ENCODE results near the gene RPS19. TPM values are rescaled to one million over a fixed set of nuclear protein-coding genes. Genes with fewer than 3 reads are reported as not detected.
A peak's percentile ranks its signal among the peaks of the same experiment; 100 is the strongest.

Gene RPS19
- total RNA-seq: 1,000 to 10,000 TPM in 5 of 6 donors, 100 to 1,000 TPM in 1; 939 to 1,697 (median 1,289) TPM
- 1,000 to 10,000 TPM; 1,099 to 2,267 TPM for polyA plus RNA-seq

DNA sequence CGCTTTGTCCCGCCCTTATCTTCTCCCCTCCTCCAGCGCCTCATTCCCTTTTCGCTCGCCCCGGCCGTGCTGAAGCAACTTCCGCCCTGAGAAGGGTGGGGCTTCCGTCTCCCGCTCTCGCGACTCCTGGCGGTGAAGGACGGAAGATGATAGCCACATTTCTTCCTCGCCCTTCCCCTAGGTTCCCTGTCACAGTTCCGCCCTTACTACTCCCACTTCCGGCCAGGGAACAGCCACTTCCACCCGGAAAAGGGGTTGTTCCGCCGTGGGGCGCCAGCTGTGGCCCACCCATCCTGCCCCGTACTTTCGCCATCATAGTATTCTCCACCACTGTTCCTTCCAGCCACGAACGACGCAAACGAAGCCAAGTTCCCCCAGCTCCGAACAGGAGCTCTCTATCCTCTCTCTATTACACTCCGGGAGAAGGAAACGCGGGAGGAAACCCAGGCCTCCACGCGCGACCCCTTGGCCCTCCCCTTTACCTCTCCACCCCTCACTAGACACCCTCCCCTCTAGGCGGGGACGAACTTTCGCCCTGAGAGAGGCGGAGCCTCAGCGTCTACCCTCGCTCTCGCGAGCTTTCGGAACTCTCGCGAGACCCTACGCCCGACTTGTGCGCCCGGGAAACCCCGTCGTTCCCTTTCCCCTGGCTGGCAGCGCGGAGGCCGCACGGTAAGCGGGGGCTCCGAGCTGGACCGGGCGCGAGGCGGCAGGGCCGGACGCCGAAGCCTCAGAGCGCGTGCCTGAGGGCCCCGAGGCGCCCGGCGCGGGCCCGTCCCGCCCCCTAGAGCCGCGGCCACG lies at the start of gene RPS19:
Gene RPS19 (plus strand): TSS at position 638 of the 801 bp plus-strand sequence. CDS start 520 bp downstream, outside the sequence.
- peaks cover 20 to 33% (median 22%) of the 10 kb centered on the region in 3 donors for H3K4me1 ChIP-seq
- DNase-seq: peak; percentile 97 to 100 (median 99)
- peak within 1 kb of the TSS; percentile 90 to 98 (median 94) for H3K27ac ChIP-seq
- H3K9me3 ChIP-seq: no peaks in the 10 kb centered on the region
- intact Hi-C loops (cut with DNase I): no loop called here
- no peaks in the 10 kb centered on the region for H3K27me3 ChIP-seq
- H3K36me3 ChIP-seq: peaks cover 0 to 24% (median 13%) of the 10 kb centered on the region in 3 donors
- WGBS, 2 donors: 0% methylated on average over 73 to 76 of the region's 76 CpGs
- peak; percentile 90 to 95 (median 90) for ATAC-seq
- FAIRE-seq: peak; percentile 89
- H3K4me3 ChIP-seq: peak within 1 kb of the TSS; percentile 73 to 96 (median 90)
- TF ChIP-seq, protein P1, sequence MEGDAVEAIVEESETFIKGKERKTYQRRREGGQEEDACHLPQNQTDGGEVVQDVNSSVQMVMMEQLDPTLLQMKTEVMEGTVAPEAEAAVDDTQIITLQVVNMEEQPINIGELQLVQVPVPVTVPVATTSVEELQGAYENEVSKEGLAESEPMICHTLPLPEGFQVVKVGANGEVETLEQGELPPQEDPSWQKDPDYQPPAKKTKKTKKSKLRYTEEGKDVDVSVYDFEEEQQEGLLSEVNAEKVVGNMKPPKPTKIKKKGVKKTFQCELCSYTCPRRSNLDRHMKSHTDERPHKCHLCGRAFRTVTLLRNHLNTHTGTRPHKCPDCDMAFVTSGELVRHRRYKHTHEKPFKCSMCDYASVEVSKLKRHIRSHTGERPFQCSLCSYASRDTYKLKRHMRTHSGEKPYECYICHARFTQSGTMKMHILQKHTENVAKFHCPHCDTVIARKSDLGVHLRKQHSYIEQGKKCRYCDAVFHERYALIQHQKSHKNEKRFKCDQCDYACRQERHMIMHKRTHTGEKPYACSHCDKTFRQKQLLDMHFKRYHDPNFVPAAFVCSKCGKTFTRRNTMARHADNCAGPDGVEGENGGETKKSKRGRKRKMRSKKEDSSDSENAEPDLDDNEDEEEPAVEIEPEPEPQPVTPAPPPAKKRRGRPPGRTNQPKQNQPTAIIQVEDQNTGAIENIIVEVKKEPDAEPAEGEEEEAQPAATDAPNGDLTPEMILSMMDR (IDR thresholded peaks at IDR 0.05): peak; percentile 48 to 67 (median 54)

DNA sequence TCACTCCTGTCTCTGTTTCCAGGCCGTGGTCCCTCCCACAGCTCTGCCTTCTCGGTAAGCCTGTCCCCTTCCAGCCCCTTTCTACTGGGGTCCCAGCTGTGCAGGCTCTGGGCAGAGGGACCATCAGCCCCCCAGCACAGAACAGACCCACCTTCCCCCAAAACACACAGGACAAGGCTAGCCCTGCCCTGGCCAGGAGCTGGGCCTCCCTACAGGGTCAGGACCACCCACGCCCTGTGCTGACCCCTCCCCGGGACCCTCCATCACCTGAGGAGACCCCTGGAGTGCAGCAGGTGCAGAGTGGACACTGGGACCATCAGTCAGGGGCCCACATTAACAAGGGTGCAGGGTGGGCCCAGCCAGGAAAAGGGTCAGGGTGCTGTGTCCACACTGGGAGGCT lies 49.8 kb upstream of the RPS19 start:
- H3K27me3 ChIP-seq: no peaks in the 10 kb centered on the region
- no peak overlapping the region for H3K27ac ChIP-seq
- H3K4me1 ChIP-seq: no peaks in the 10 kb centered on the region
- H3K9me3 ChIP-seq: no peaks in the 10 kb centered on the region
- 35 to 63% methylated on average over 4 of the region's 4 CpGs for WGBS, 2 donors
- no peak for FAIRE-seq
- TF ChIP-seq, protein P1 (IDR thresholded peaks at IDR 0.05): no peak
- no peak for DNase-seq
- H3K36me3 ChIP-seq: no peaks in the 10 kb centered on the region
- ATAC-seq: no peak
- intact Hi-C loops (cut with DNase I): no loop called here
- no peak overlapping the region for H3K4me3 ChIP-seq

DNA sequence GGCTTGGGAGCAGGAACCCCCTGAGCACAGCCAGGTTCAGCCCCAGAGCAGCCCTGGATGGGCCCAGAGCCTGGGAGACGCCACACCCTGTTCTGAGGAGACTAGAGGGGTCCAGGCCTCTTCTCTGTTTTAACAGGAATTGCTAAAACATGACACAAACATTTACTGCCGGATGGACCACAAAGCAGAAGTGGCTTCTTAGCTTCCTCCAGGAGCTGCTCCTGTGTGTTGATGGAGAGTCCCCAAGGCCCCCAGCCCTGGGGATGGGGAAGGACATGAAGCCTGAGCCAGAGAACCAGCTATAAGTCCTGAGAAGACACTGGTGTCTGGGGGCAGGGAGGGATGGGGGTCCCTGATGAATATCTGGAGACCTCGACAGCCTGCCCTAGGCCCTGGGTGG lies 49.0 kb upstream of the RPS19 start:
- DNase-seq: peak in 1 of 6 donors; percentile 49
- no peak for FAIRE-seq
- Histone ChIP-seq H3K36me3 (no peaks in the 10 kb centered on the region), H3K27ac (peak overlapping the region in 1 of 4 donors; percentile 4), H3K4me1 (no peaks in the 10 kb centered on the region), H3K9me3 (no peaks in the 10 kb centered on the region), H3K4me3 (no peak overlapping the region), H3K27me3 (no peaks in the 10 kb centered on the region)
- intact Hi-C loops (cut with DNase I): no loop called here
- TF ChIP-seq, protein P1 (IDR thresholded peaks at IDR 0.05): no peak
- peak in 2 of 4 donors; percentile 58 to 76 for ATAC-seq
- 54 to 61% methylated on average over 3 of the region's 3 CpGs for WGBS, 2 donors

DNA sequence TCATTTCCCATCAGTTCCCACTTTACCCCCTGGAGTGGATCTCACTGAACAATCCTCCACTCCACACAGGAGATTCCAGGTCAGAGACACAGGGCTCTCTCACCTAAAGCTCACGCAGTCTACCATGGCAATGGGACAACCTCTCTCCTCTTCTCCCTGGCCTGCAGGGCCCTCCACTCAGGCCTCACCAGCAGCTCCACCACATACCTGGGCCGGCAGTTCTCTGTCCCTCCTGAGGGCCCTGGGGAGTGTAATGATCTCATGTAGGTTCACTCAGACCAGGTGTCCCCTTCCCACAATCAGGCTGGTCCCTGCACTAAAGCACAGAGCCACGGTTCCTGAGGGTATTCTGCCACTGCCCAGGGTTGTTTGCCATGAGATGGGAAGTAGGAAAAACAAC lies 48.1 kb upstream of the RPS19 start:
- H3K4me1 ChIP-seq: peaks cover 0 to 4% (median 0%) of the 10 kb centered on the region in 3 donors
- TF ChIP-seq, protein P1 (IDR thresholded peaks at IDR 0.05): no peak
- FAIRE-seq: no peak
- 49 to 59% methylated on average over 3 of the region's 3 CpGs for WGBS, 2 donors
- H3K4me3 ChIP-seq: no peak overlapping the region
- no peak overlapping the region for H3K27ac ChIP-seq
- no peaks in the 10 kb centered on the region for H3K9me3 ChIP-seq
- DNase-seq: no peak
- intact Hi-C loops (cut with DNase I): no loop called here
- no peak for ATAC-seq
- no peaks in the 10 kb centered on the region for H3K27me3 ChIP-seq
- no peaks in the 10 kb centered on the region for H3K36me3 ChIP-seq

DNA sequence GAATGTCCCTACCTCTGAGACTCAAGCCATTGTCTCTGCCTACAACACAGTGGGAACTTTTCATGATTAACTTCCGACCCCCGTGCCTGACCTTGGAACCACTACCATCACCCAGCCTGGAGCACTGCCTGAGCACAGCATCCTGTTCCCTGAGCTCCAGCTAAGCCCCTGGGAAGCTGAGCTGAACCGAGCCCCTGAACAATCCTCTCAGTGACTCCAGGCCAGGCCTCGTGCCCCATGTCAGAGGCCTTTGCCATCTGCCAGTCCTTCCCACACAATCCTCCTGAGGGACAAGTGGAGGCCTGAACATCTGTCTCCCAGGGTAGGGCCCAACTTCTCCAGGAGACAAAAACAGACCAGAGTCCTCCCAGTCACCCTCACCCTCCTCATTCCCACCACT lies 46.1 kb upstream of the RPS19 start:
- no peak for DNase-seq
- H3K27ac ChIP-seq: no peak overlapping the region
- no peaks in the 10 kb centered on the region for H3K36me3 ChIP-seq
- 47 to 52% methylated on average over 4 of the region's 4 CpGs for WGBS, 2 donors
- no peaks in the 10 kb centered on the region for H3K9me3 ChIP-seq
- H3K27me3 ChIP-seq: no peaks in the 10 kb centered on the region
- no peak for FAIRE-seq
- intact Hi-C loops (cut with DNase I): no loop called here
- peaks cover 0 to 6% (median 0%) of the 10 kb centered on the region in 3 donors for H3K4me1 ChIP-seq
- no peak for ATAC-seq
- TF ChIP-seq, protein P1 (IDR thresholded peaks at IDR 0.05): no peak
- no peak overlapping the region for H3K4me3 ChIP-seq
